HepG2 (cell line): Measurements from ENCODE around the gene SAMSN1.

ENCODE experiments used
- FOXK2 ChIP-seq: fragments of 450-650 bp; IDR thresholded peaks from 2 replicates; pipeline ENCODE4 v1.6.1; 2016
- SMYD3 ChIP-seq: sonication (generic); formaldehyde crosslinking; IDR thresholded peaks from 2 replicates; pipeline ENCODE4 v1.8.1; 2023; ENCODE audit warnings: mild to moderate bottlenecking, missing genetic modification reagents
- TF ChIP-seq, protein P1 (sequence below): sonication (generic); formaldehyde crosslinking; IDR thresholded peaks from 2 replicates; pipeline ENCODE4 v1.5.0; 2020; ENCODE audit warnings: mild to moderate bottlenecking, missing genetic modification reagents, moderate library complexity

DNA sequence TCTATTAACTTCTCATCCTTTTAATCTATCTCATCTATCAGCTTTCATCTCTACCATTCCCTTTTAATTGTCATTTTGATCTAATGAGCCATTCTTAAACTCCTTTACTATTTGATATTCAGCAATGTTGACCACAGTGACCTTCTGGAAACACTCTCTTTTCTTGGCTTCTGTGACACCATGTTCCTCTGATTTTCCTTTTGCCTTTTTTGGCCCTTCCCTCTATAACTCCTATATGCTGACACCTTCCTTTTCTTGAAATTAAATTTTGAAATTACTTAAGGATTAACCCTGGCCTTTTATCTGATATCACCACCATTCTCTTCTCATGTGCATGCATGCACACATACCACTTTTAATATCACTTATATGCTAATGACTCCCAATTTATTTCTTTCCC, 41.2 kb upstream of the SAMSN1 start:
- TF ChIP-seq, protein P1, sequence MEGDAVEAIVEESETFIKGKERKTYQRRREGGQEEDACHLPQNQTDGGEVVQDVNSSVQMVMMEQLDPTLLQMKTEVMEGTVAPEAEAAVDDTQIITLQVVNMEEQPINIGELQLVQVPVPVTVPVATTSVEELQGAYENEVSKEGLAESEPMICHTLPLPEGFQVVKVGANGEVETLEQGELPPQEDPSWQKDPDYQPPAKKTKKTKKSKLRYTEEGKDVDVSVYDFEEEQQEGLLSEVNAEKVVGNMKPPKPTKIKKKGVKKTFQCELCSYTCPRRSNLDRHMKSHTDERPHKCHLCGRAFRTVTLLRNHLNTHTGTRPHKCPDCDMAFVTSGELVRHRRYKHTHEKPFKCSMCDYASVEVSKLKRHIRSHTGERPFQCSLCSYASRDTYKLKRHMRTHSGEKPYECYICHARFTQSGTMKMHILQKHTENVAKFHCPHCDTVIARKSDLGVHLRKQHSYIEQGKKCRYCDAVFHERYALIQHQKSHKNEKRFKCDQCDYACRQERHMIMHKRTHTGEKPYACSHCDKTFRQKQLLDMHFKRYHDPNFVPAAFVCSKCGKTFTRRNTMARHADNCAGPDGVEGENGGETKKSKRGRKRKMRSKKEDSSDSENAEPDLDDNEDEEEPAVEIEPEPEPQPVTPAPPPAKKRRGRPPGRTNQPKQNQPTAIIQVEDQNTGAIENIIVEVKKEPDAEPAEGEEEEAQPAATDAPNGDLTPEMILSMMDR (CRISPR knock-in tag): no peak
- TF ChIP-seq FOXK2: no peak
- TF ChIP-seq SMYD3 (CRISPR knock-in tag): no peak
